ENCODE results near the gene IQSEC2.

IQSEC2 gene

DNA sequence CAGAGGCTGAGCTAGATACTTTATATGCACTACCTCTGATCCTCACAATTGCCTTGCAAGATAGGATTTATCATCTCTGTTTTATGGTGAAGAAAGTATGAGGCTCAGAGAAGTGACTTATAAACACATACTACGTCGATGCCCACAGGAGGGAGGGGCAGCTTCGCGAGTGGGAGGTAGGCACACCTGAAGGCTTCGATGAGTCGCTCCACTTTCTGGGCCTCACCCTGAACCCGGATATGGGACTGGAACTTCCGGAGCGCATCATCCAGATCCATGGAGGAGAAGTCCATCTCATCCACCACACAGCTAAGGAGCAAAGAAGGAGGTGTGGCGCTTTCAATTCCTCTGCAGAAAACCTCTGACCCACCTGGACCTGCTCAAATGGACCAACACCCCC, 33.5 kb downstream of the IQSEC2 start:
- no peak overlapping the region for H3K4me3 ChIP-seq (ENCODE audit: control insufficient read depth, low read depth, low read length)
- TF ChIP-seq, protein P1, sequence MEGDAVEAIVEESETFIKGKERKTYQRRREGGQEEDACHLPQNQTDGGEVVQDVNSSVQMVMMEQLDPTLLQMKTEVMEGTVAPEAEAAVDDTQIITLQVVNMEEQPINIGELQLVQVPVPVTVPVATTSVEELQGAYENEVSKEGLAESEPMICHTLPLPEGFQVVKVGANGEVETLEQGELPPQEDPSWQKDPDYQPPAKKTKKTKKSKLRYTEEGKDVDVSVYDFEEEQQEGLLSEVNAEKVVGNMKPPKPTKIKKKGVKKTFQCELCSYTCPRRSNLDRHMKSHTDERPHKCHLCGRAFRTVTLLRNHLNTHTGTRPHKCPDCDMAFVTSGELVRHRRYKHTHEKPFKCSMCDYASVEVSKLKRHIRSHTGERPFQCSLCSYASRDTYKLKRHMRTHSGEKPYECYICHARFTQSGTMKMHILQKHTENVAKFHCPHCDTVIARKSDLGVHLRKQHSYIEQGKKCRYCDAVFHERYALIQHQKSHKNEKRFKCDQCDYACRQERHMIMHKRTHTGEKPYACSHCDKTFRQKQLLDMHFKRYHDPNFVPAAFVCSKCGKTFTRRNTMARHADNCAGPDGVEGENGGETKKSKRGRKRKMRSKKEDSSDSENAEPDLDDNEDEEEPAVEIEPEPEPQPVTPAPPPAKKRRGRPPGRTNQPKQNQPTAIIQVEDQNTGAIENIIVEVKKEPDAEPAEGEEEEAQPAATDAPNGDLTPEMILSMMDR (conservative IDR thresholded peaks at IDR 0.05; ENCODE audit: control insufficient read depth, insufficient read depth, low read depth, low read length): no peak
- DNase-seq (ENCODE audit: low read depth): no peak

DNA sequence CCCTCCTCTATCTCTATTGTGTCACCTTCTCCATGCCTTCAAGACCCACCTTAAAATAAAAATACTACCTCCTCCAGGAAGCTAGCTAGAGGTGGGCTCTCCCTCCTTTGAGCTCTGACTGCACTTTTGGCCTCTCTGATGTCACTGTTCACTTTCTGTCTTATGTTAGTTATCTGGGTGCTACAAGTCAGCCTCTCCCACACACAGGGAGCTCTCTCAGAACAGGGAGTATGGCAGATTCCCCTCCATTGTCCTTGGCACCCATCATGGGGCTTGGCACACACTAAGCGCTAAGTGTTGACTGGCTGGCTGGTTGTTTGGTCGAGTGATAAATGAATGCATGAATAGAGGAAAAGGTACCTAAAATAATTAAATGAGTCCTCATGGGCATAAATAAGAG, 35.2 kb downstream of the IQSEC2 start:
- DNase-seq (ENCODE audit: low read depth): no peak
- no peak overlapping the region for H3K4me3 ChIP-seq (ENCODE audit: control insufficient read depth, low read depth, low read length)
- TF ChIP-seq, protein P1 (conservative IDR thresholded peaks at IDR 0.05; ENCODE audit: control insufficient read depth, insufficient read depth, low read depth, low read length): no peak

DNA sequence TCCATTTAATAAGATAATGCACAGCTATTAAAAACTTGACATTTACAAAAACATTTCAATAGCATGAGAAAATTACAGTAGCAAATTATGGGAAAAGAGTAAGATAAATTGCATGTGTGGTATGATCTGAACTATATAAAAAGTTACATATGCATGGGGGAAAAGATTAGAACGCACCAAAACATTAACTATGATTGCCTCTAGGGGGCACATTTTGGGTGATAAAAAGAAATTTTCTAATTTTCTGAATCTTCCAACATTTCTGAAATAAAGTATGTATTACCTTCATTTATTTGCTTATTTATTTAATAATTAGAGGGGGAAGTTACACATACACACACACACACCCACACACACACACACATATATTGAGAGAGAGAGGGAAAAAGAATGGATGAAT, 36.8 kb downstream of the IQSEC2 start:
- TF ChIP-seq, protein P1 (conservative IDR thresholded peaks at IDR 0.05; ENCODE audit: control insufficient read depth, insufficient read depth, low read depth, low read length): peak; percentile 51
- DNase-seq (ENCODE audit: low read depth): no peak
- H3K4me3 ChIP-seq (ENCODE audit: control insufficient read depth, low read depth, low read length): no peak overlapping the region

DNA sequence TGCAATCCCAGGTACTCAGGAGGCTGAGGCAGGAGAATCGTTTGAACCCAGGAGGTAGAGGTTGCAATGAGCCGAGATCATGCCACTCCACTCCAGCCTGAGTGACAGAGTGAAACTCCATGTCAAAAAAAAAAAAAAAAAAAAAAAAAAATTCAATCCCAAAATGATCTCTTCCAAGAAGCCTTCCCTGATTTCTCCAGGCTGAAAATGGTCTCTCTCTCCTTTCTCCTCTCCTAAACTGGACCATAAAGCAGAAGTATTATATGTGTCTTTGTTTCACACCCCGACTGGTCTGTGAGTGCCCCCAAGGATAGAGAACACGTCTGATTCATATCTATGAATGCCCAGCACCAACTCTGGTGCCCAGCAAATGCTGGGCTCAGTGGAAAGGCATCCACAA, 39.1 kb downstream of the IQSEC2 start:
- TF ChIP-seq, protein P1 (conservative IDR thresholded peaks at IDR 0.05; ENCODE audit: control insufficient read depth, insufficient read depth, low read depth, low read length): no peak
- no peak for DNase-seq (ENCODE audit: low read depth)
- no peak overlapping the region for H3K4me3 ChIP-seq (ENCODE audit: control insufficient read depth, low read depth, low read length)

DNA sequence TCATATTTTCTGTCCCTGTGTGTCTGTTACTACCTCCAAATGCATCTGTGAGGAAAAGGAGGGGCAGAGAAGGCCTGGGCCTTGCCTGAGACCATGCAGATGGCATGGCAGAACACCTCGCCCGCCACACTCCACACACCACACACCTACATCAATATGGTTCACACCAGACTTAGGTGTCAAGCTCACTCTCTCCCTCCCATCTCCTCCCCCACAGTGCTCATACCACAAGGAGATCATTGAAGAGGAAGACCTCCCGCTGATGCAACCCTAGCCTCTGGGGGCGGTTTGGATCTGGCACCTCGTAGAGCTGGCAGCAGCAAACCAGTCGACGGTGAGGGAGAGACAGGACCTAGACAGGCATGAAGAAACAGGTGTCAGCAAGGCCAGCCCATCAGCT, 39.8 kb downstream of the IQSEC2 start:
- H3K4me3 ChIP-seq (ENCODE audit: control insufficient read depth, low read depth, low read length): no peak overlapping the region
- TF ChIP-seq, protein P1 (conservative IDR thresholded peaks at IDR 0.05; ENCODE audit: control insufficient read depth, insufficient read depth, low read depth, low read length): no peak
- DNase-seq (ENCODE audit: low read depth): no peak

DNA sequence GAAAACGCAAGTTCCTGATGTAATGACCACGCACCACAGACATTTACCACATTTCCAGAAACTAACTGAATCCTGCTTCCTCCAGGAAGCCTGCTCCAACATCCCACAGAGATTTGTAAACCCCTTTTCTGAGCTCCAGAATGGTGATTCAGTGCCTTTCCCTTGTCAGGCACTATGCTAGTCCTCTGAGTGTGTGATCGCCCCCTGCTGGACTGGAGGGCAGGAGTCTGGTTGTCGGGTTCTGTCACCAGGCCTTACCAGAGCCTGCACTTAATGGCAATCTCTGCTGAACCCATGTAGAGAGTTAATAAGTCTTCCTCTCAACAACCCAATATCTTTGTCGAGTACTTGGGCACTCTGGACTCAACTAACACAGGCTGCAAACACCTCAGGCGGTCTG, 41.9 kb downstream of the IQSEC2 start:
- TF ChIP-seq, protein P1 (conservative IDR thresholded peaks at IDR 0.05; ENCODE audit: control insufficient read depth, insufficient read depth, low read depth, low read length): peak; percentile 45
- DNase-seq (ENCODE audit: low read depth): peak; percentile 40
- no peak overlapping the region for H3K4me3 ChIP-seq (ENCODE audit: control insufficient read depth, low read depth, low read length)

DNA sequence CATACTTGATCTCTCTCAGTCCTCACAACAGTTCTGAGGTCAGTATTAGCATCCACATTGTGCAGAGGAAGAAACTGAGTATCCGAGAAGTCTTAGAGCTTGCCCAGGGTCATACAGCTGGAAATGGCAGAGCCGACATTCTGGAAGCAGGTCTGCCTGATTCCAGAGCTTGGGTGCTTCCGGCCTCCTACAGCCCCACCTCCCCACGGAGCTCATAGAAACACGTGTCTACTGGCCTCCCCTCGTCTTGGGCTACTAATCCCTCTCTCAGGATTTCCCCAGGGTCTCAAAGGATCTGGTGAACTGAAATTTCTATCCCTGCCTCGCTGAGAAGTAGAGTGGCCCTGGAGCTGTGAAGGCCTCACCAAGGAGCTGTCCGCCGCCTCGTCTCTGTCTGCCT, 44.3 kb downstream of the IQSEC2 start:
- DNase-seq (ENCODE audit: low read depth): no peak
- H3K4me3 ChIP-seq (ENCODE audit: control insufficient read depth, low read depth, low read length): no peak overlapping the region
- TF ChIP-seq, protein P1 (conservative IDR thresholded peaks at IDR 0.05; ENCODE audit: control insufficient read depth, insufficient read depth, low read depth, low read length): no peak
